Fibroblast of villous mesenchyme (primary cell): ENCODE measurements around the gene ANKRD11. TPM values are rescaled to one million over a fixed set of nuclear protein-coding genes. Genes with fewer than 3 reads are reported as not detected.

Experiments
- DNase-seq: peaks from one replicate; pipeline ENCODE4 v3.0.0-alpha.2; 2010; ENCODE audit warnings: low read depth
- H3K4me3 ChIP-seq: 2 replicates; pipeline ENCODE4 v1.5.1; 2011; ENCODE audit warnings: low read depth, mild to moderate bottlenecking, low read length
- total RNA-seq: library from RNA; depleted of rRNA; stranded (reverse); fragments of >200 nt; gene quantifications from 2 replicates; pipeline ENCODE4 v1.2.3, GENCODE V29; 2012
- TF ChIP-seq, protein P1 (sequence below): IDR thresholded peaks from 2 replicates; pipeline ENCODE4 v1.5.1; 2012; ENCODE audit warnings: low read depth, mild to moderate bottlenecking, low read length; ENCODE audit not compliant: insufficient read depth

Gene ANKRD11
- total RNA-seq, 1 donor = 69.5 TPM

- no peak for DNase-seq
- no peak overlapping the region for H3K4me3 ChIP-seq
- TF ChIP-seq, protein P1, sequence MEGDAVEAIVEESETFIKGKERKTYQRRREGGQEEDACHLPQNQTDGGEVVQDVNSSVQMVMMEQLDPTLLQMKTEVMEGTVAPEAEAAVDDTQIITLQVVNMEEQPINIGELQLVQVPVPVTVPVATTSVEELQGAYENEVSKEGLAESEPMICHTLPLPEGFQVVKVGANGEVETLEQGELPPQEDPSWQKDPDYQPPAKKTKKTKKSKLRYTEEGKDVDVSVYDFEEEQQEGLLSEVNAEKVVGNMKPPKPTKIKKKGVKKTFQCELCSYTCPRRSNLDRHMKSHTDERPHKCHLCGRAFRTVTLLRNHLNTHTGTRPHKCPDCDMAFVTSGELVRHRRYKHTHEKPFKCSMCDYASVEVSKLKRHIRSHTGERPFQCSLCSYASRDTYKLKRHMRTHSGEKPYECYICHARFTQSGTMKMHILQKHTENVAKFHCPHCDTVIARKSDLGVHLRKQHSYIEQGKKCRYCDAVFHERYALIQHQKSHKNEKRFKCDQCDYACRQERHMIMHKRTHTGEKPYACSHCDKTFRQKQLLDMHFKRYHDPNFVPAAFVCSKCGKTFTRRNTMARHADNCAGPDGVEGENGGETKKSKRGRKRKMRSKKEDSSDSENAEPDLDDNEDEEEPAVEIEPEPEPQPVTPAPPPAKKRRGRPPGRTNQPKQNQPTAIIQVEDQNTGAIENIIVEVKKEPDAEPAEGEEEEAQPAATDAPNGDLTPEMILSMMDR = no peak
Observed at GRCh38 chr16:89519881-89520280, 29.5 kb upstream of the ANKRD11 start.

DNA sequence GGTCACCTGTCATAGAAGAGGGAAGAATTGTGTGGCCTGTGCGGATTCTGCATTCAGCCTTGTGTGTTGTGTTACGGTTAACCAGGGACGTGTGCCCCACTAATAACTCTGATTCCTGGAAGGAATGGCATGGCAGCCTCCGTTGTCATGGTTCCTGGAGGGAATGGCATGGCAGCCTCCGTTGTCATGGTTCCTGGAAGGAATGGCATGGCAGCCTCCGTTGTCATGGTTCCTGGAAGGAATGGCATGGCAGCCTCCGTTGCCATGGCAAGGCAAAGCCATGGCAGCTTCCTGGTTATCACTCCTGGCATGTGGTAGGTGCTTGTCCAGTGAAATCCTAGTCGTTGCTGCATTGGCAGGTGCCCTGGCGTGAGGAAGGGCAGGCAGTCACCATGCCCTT, 26.8 kb upstream of the ANKRD11 start:
- no peak for DNase-seq
- H3K4me3 ChIP-seq = no peak overlapping the region

DNA sequence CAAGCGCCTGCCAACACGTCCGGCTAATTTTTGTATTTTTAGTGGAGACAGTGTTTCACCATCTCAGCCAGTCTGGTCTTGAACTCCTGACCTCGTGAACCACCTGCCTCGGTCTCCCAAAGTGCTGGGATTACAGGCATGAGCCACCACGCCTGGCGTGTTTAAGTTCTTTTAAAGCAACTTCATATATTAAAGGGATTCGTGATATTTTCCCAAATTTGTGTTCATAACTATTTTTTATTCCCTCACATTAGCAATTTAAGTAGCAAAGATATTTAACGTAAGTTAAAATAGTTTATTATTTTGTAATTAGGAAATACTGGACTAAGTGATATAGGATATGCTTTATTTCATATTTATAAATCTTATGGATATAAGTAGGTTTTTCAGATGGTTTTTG, 22.1 kb upstream of the ANKRD11 start:
- TF ChIP-seq, protein P1 = no peak
- no peak for DNase-seq

More for the DNA sequence above, 26.8 kb upstream of the ANKRD11 start:
- TF ChIP-seq, protein P1 = no peak

GRCh38 chr16:89511374-89511773, 21.0 kb upstream of the ANKRD11 start:
- TF ChIP-seq, protein P1 = no peak
- no peak overlapping the region for H3K4me3 ChIP-seq
- DNase-seq = no peak

More for the DNA sequence above, 22.1 kb upstream of the ANKRD11 start:
- H3K4me3 ChIP-seq = no peak overlapping the region

- no peak for DNase-seq
- TF ChIP-seq, protein P1 = no peak
Observed at GRCh38 chr16:89510526-89510925, 20.2 kb upstream of the ANKRD11 start.

DNA sequence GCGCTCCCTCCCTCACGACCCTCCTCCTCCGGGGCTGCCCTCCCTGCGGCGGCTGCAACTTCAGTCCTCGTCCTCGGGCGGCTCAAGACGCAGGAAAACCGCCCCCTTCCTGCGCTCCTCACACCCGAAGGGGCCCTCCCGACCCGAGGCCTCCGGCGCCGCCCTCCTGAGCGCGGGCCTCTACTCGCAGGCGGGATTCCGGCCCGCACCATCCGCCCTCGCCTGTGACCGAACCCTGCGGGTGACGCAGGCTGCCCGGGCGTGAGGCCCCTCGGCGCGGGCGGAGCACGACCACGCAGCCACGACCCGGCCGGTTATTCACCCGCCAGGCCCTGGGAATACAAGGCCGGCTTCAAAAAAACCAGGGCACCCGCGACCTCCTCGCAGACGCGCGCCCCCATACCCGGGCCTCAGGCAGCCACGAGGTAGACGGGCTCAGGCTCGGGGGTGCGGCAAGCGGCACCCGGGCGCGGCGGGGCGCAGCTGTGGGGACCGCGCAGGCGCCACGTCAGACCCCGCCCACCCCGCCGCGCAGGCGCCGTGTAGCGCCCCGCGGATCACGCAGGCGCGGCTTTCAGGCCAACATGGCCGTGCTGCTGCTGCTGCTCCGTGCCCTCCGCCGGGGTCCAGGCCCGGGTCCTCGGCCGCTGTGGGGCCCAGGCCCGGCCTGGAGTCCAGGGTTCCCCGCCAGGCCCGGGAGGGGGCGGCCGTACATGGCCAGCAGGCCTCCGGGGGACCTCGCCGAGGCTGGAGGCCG, 17.7 kb upstream of the ANKRD11 start, which contains the start of gene SPG7:
Gene SPG7 (plus strand): TSS at position 570 of the 757 bp plus-strand sequence. CDS start 15 bp downstream, at position 585.
- peak within 1 kb of the TSS; percentile 68 for H3K4me3 ChIP-seq
- TF ChIP-seq, protein P1 = no peak
- DNase-seq = peak; percentile 86

More at GRCh38 chr16:89510526-89510925, 20.2 kb upstream of the ANKRD11 start:
- H3K4me3 ChIP-seq = no peak overlapping the region
